Tibial artery (tissue), 4 donors: ENCODE data around the gene PERCC1.

Experiments
- DNase-seq, 2 donors: peaks; one replicate each; pipeline ENCODE4 v3.0.0-alpha.2; 2019
- H3K27ac ChIP-seq, 2 donors: fragments of 200-600 bp; sonication (generic) in 1 of 2; 1 replicate in 1 of 2; 2 replicates in 1 of 2; pipeline ENCODE4 v1.5.1; 2018 to 2019; ENCODE audit warnings: mild to moderate bottlenecking in 1 of 2
- H3K27me3 ChIP-seq, 2 donors: fragments of 200-600 bp; sonication (generic) in 1 of 2; one replicate each; pipeline versions ENCODE4 v1.5.1 to v1.6.0; 2016 to 2019
- H3K36me3 ChIP-seq, 3 donors: fragments of 200-600 bp; sonication (generic) in 2 of 3; one replicate each; pipeline ENCODE4 v1.5.1; 2016 to 2019; ENCODE audit warnings: mild to moderate bottlenecking in 2 of 3
- H3K4me1 ChIP-seq, 4 donors: fragments of 200-600 bp; sonication (generic) in 2 of 4; 1 replicate in 3 of 4; 2 replicates in 1 of 4; pipeline ENCODE4 v1.5.1; 2016 to 2019
- H3K4me3 ChIP-seq, 2 donors: fragments of 200-600 bp; sonication (generic) in 1 of 2; 1 replicate in 1 of 2; 2 replicates in 1 of 2; pipeline ENCODE4 v1.5.1; 2018 to 2019; ENCODE audit warnings: mild to moderate bottlenecking in 2 of 2
- H3K9me3 ChIP-seq, 3 donors: fragments of 200-600 bp; sonication (generic) in 1 of 3; one replicate each; pipeline ENCODE4 v1.5.1; 2016 to 2019
- intact Hi-C: fragments of 100-400 bp; cut with DNase I; formaldehyde crosslinking; loops from one replicate; pipeline ENCODE4 v1.15.0; 2023; ENCODE audit warnings: low total_unique reads
- TF ChIP-seq, protein P1 (sequence below), 2 experiments: fragments of 200-600 bp in 1 of 2; fragments of 450-650 bp in 1 of 2; IDR thresholded peaks; one replicate each; pipeline ENCODE4 v1.5.1; 2017 to 2019; ENCODE audit warnings: antibody characterized with exemption in 2 of 2, mild to moderate bottlenecking in 1 of 2, moderate library complexity in 1 of 2

PERCC1 gene

DNA sequence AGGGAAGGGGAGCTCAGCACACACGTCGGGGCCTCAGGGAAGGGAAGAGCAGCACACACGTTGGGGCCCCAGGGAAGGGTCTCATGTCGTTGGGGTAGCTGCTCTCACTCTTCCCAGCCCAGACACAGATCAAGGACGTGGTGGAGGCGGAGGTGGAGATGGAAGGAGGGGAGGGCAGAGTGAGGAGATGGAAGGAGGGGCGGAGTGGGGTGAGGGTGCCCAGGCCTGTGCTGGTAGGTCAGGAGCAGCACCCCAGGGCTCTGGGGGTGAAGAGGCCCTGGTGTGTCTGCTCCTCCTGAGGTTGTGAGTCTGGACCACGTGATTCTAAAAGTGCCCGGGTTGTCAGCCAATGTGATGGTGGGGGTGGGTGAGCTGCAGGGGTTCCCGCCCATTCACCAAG lies 29.1 kb downstream of the PERCC1 start:
- Histone ChIP-seq H3K9me3 (no peaks in the 10 kb centered on the region), H3K27ac (no peak overlapping the region), H3K27me3 (no peaks in the 10 kb centered on the region), H3K36me3 (peaks cover 42 to 86% (median 57%) of the 10 kb centered on the region in 3 donors), H3K4me3 (no peak overlapping the region), H3K4me1 (no peaks in the 10 kb centered on the region)
- no peak for DNase-seq
- TF ChIP-seq, protein P1, sequence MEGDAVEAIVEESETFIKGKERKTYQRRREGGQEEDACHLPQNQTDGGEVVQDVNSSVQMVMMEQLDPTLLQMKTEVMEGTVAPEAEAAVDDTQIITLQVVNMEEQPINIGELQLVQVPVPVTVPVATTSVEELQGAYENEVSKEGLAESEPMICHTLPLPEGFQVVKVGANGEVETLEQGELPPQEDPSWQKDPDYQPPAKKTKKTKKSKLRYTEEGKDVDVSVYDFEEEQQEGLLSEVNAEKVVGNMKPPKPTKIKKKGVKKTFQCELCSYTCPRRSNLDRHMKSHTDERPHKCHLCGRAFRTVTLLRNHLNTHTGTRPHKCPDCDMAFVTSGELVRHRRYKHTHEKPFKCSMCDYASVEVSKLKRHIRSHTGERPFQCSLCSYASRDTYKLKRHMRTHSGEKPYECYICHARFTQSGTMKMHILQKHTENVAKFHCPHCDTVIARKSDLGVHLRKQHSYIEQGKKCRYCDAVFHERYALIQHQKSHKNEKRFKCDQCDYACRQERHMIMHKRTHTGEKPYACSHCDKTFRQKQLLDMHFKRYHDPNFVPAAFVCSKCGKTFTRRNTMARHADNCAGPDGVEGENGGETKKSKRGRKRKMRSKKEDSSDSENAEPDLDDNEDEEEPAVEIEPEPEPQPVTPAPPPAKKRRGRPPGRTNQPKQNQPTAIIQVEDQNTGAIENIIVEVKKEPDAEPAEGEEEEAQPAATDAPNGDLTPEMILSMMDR (IDR thresholded peaks at IDR 0.05): no peak
- intact Hi-C loops: loop anchor here (5.0 kb wide), 1 partner anchor 707 kb away; no protein-coding TSS in a partner anchor

DNA sequence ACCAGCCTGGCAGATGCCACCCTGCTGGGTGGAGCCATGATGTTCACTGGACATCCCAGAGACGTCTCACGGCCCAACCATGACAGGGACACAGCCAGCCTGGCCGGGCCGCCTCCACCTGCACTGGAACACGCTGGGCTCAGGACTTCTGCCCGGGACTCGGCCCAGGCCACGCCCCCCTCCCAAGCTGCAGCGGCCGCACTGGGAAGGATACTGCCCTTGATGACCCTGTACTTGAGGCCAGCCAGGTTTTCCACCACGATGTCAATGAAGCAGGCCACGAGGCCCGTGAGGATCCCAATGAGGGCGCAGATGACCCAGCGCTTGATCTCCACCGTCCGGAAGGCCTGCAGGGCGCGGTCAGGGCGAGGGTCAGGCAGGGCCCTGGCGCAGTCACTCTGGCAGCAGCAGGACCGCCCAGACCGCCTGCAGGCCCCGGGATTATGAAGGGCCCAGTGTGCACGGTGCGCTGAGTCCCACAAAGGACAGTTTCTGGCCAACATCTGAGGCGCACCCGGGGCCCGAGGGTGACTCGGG lies 29.8 kb downstream of the PERCC1 start:
- Histone ChIP-seq H3K36me3 (peaks cover 36 to 84% (median 50%) of the 10 kb centered on the region in 3 donors), H3K4me3 (no peak overlapping the region), H3K27ac (no peak overlapping the region), H3K27me3 (no peaks in the 10 kb centered on the region), H3K4me1 (no peaks in the 10 kb centered on the region), H3K9me3 (no peaks in the 10 kb centered on the region)
- TF ChIP-seq, protein P1 (IDR thresholded peaks at IDR 0.05): no peak
- DNase-seq: no peak
- intact Hi-C loops: loop anchor here (5.0 kb wide), 1 partner anchor 707 kb away; no protein-coding TSS in a partner anchor

DNA sequence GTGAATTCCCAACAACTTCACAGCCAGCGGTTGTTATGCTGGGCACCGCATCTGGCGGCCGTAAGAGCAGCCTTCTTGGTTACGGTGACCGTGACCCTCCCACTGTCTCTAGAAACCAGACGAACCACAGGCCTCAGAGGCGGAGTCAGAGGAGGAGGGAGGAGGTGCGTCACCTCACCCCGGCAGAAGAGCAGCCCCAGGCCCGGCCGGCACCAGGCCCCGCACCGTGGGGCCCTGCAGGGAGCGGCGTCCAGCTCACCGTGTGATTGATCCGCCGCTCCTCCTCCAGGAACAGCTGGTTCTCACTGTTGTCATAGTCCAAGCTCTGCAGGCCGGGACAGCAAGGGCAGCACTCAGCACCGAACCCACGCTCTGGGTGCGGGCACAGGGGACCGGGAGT lies 30.3 kb downstream of the PERCC1 start:
- H3K36me3 ChIP-seq: peaks cover 33 to 84% (median 45%) of the 10 kb centered on the region in 3 donors
- no peak for DNase-seq
- TF ChIP-seq, protein P1 (IDR thresholded peaks at IDR 0.05): no peak
- no peak overlapping the region for H3K27ac ChIP-seq
- intact Hi-C loops: loop anchor here (5.0 kb wide), 1 partner anchor 706 kb away; no protein-coding TSS in a partner anchor
- no peaks in the 10 kb centered on the region for H3K4me1 ChIP-seq
- H3K9me3 ChIP-seq: no peaks in the 10 kb centered on the region
- H3K27me3 ChIP-seq: no peaks in the 10 kb centered on the region
- H3K4me3 ChIP-seq: no peak overlapping the region

DNA sequence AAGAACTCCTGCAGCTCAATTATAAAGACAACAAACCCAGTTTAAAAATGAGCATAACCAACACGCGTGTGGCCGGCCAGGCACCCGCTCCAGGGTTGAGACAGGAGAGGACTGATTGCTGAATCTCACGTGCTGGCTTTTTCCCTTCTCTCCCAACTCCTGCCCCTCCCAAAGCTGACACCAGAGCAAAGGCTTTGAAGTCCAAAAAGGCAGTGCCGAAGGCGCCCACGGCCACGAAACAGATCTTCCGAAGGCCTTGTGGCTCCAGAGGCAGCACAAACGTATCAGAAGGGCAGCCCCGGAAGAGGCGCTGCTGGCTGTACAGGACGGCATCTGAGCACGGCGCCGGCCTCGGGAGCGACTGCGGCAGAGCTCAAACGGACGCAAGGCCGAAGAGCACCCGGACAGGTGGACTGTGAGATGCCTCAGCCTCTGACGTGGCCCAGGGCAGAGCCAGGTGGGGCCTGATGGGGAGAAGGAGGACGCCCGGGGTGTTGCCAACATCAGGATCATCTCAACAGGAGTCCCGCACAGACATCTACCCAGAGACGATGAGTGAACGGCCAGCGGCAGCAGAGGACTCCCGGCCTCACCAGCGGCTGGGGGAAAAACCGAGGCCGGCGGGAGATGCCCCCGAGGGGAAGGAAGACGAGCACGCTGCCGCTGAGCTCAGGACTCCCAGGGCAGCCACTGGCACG lies 33.5 kb downstream of the PERCC1 start:
- H3K4me1 ChIP-seq: no peaks in the 10 kb centered on the region
- TF ChIP-seq, protein P1 (IDR thresholded peaks at IDR 0.05): no peak
- no peak overlapping the region for H3K27ac ChIP-seq
- H3K36me3 ChIP-seq: peaks cover 18 to 55% (median 18%) of the 10 kb centered on the region in 3 donors
- intact Hi-C loops: loop anchor here (5.0 kb wide), 1 partner anchor 703 kb away; no protein-coding TSS in a partner anchor
- no peaks in the 10 kb centered on the region for H3K27me3 ChIP-seq
- DNase-seq: no peak
- no peak overlapping the region for H3K4me3 ChIP-seq
- no peaks in the 10 kb centered on the region for H3K9me3 ChIP-seq

DNA sequence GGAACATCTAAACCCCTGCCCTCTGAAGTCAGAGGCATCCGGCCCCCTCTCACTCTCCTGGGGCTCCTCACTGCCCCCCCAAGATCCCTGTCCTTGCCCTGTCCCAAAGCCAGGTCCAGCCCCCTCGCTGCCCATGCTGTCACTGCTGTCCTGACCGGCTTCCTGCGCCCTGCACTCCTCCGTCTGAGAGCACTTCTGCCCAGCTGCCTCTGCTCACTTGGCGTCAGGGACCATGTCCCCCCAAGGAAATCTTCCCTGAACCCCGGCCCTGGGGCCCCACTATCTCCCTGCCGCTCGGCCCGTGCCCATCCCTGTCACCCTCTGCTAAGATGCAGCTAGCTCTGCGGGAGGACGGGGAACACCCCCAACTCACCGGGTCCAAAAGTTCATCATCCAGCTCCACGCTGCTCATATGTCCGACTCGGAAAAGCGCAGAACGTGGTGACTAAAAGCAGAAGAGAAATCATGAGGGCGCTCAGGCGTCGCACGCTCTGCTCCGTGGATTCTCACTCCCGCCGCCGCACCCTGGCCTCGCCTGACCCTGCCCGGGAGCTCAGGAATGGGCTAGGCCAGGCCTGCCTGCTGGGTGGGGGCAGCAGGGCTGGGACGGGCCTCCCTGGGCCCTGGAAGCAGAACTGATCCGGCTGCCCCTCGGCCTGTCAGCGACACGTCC lies 34.2 kb downstream of the PERCC1 start:
- intact Hi-C loops: loop anchor here (5.0 kb wide), 1 partner anchor 702 kb away; no protein-coding TSS in a partner anchor
- H3K27me3 ChIP-seq: no peaks in the 10 kb centered on the region
- no peak for DNase-seq
- H3K36me3 ChIP-seq: peaks cover 15 to 51% (median 18%) of the 10 kb centered on the region in 3 donors
- no peaks in the 10 kb centered on the region for H3K9me3 ChIP-seq
- no peak overlapping the region for H3K27ac ChIP-seq
- TF ChIP-seq, protein P1 (IDR thresholded peaks at IDR 0.05): no peak
- no peak overlapping the region for H3K4me3 ChIP-seq
- H3K4me1 ChIP-seq: no peaks in the 10 kb centered on the region
